Forelimb muscle (tissue), 1 donor: Measurements from ENCODE around the gene KIDINS220. TPM values are rescaled to one million over a fixed set of nuclear protein-coding genes. Genes with fewer than 3 reads are reported as not detected.

Experiments
- DNase-seq: peaks from one replicate; pipeline ENCODE4 v3.0.0-alpha.2; 2013; ENCODE audit warnings: low read depth
- polyA plus RNA-seq: library from polyadenylated mRNA; unstranded; fragments of 120-200 nt; gene quantifications from one replicate; pipeline ENCODE4 v1.2.1, GENCODE V29; 2013; ENCODE audit not compliant: insufficient read length

The KIDINS220 gene
- polyA plus RNA-seq, 1 donor: 63.4 TPM

GRCh38 chr2:8851811-8852560 is 14.6 kb upstream of the KIDINS220 start:
- DNase-seq: no peak

- no peak for DNase-seq
These were observed 13.6 kb upstream of the KIDINS220 start for GRCh38 chr2:8850845-8851487.

- no peak for DNase-seq
These were observed 11.9 kb upstream of the KIDINS220 start for GRCh38 chr2:8849327-8849726.

GRCh38 chr2:8848328-8849100 is 11.1 kb upstream of the KIDINS220 start:
- no peak for DNase-seq

- DNase-seq: no peak
These were observed 10.0 kb upstream of the KIDINS220 start for GRCh38 chr2:8847400-8847799.

- DNase-seq: no peak
These were observed 4.5 kb upstream of the KIDINS220 start for GRCh38 chr2:8841932-8842331.

GRCh38 chr2:8840475-8841091 is 3.2 kb upstream of the KIDINS220 start:
- no peak for DNase-seq

- no peak for DNase-seq
These were observed 2.0 kb upstream of the KIDINS220 start for GRCh38 chr2:8839189-8839965.

GRCh38 chr2:8837795-8838140 is 355 bp upstream of the KIDINS220 start:
- DNase-seq: no peak

GRCh38 chr2:8835279-8835678 is 2.1 kb downstream of the KIDINS220 start:
- DNase-seq: no peak

GRCh38 chr2:8833853-8834252 is 3.6 kb downstream of the KIDINS220 start:
- DNase-seq: no peak

GRCh38 chr2:8831516-8831915 is 5.9 kb downstream of the KIDINS220 start:
- no peak for DNase-seq

- DNase-seq: no peak
These were observed 9.7 kb downstream of the KIDINS220 start for GRCh38 chr2:8827729-8828128.

GRCh38 chr2:8822218-8822617 is 15.2 kb downstream of the KIDINS220 start:
- no peak for DNase-seq

- DNase-seq: no peak
These were observed 15.9 kb downstream of the KIDINS220 start for GRCh38 chr2:8821276-8822217.

GRCh38 chr2:8819948-8820347 is 17.5 kb downstream of the KIDINS220 start:
- no peak for DNase-seq

- no peak for DNase-seq
These were observed 18.2 kb downstream of the KIDINS220 start for GRCh38 chr2:8819194-8819593.

- no peak for DNase-seq
These were observed 20.2 kb downstream of the KIDINS220 start for GRCh38 chr2:8817221-8817620.

GRCh38 chr2:8806885-8807704 is 30.3 kb downstream of the KIDINS220 start:
- no peak for DNase-seq
